ENCODE measurements around the gene NDUFS6.

NDUFS6 gene

GRCh38 chr5:1760231-1760630 is 41.0 kb upstream of the NDUFS6 start:
- Histone ChIP-seq H3K4me3 (ENCODE audit: extremely low read depth, insufficient read depth, low read length, poor library complexity, severe bottlenecking) (no peak overlapping the region), H3K9me3 (ENCODE audit: control insufficient read depth, low read length) (peaks cover 9% of the 10 kb centered on the region), H3K27ac (ENCODE audit: low read depth, low read length, severe bottlenecking) (no peak overlapping the region), H3K4me1 (ENCODE audit: control insufficient read depth, insufficient read depth, low read length, poor library complexity, severe bottlenecking) (no peaks in the 10 kb centered on the region), H3K36me3 (ENCODE audit: control insufficient read depth, insufficient read depth, low read length) (no peaks in the 10 kb centered on the region)
- WGBS, 2 experiments (ENCODE audit: insufficient coverage in 2 of 2) = 80 to 86% methylated on average over 1 of the region's 4 CpGs

GRCh38 chr5:1760656-1761452 is 40.4 kb upstream of the NDUFS6 start:
- Histone ChIP-seq H3K9me3 (ENCODE audit: control insufficient read depth, low read length) (peaks cover 9% of the 10 kb centered on the region), H3K36me3 (ENCODE audit: control insufficient read depth, insufficient read depth, low read length) (no peaks in the 10 kb centered on the region), H3K27ac (ENCODE audit: low read depth, low read length, severe bottlenecking) (no peak overlapping the region), H3K4me3 (ENCODE audit: extremely low read depth, insufficient read depth, low read length, poor library complexity, severe bottlenecking) (no peak overlapping the region), H3K4me1 (ENCODE audit: control insufficient read depth, insufficient read depth, low read length, poor library complexity, severe bottlenecking) (no peaks in the 10 kb centered on the region)
- WGBS, 2 experiments (ENCODE audit: insufficient coverage in 2 of 2) = 88 to 90% methylated on average over 28 of the region's 28 CpGs

- Histone ChIP-seq H3K27ac (ENCODE audit: low read depth, low read length, severe bottlenecking) (no peak overlapping the region), H3K36me3 (ENCODE audit: control insufficient read depth, insufficient read depth, low read length) (no peaks in the 10 kb centered on the region), H3K4me1 (ENCODE audit: control insufficient read depth, insufficient read depth, low read length, poor library complexity, severe bottlenecking) (no peaks in the 10 kb centered on the region), H3K4me3 (ENCODE audit: extremely low read depth, insufficient read depth, low read length, poor library complexity, severe bottlenecking) (no peak overlapping the region), H3K9me3 (ENCODE audit: control insufficient read depth, low read length) (peaks cover 9% of the 10 kb centered on the region)
- WGBS, 2 experiments (ENCODE audit: insufficient coverage in 2 of 2) = 91 to 96% methylated on average over 9 to 10 of the region's 11 CpGs
Observed at GRCh38 chr5:1761453-1761755, 39.8 kb upstream of the NDUFS6 start.

GRCh38 chr5:1762121-1762882 is 38.9 kb upstream of the NDUFS6 start:
- Histone ChIP-seq H3K9me3 (ENCODE audit: control insufficient read depth, low read length) (peaks cover 9% of the 10 kb centered on the region), H3K36me3 (ENCODE audit: control insufficient read depth, insufficient read depth, low read length) (no peaks in the 10 kb centered on the region), H3K4me3 (ENCODE audit: extremely low read depth, insufficient read depth, low read length, poor library complexity, severe bottlenecking) (no peak overlapping the region), H3K27ac (ENCODE audit: low read depth, low read length, severe bottlenecking) (no peak overlapping the region), H3K4me1 (ENCODE audit: control insufficient read depth, insufficient read depth, low read length, poor library complexity, severe bottlenecking) (no peaks in the 10 kb centered on the region)
- 90 to 92% methylated on average over 20 of the region's 25 CpGs for WGBS, 2 experiments (ENCODE audit: insufficient coverage in 2 of 2)

- Histone ChIP-seq H3K4me3 (ENCODE audit: extremely low read depth, insufficient read depth, low read length, poor library complexity, severe bottlenecking) (no peak overlapping the region), H3K4me1 (ENCODE audit: control insufficient read depth, insufficient read depth, low read length, poor library complexity, severe bottlenecking) (no peaks in the 10 kb centered on the region)
- WGBS, 2 experiments (ENCODE audit: insufficient coverage in 2 of 2) = 90 to 95% methylated on average over 13 of the region's 13 CpGs
Observed at GRCh38 chr5:1762883-1763547, 38.2 kb upstream of the NDUFS6 start.

GRCh38 chr5:1763548-1763911 is 37.7 kb upstream of the NDUFS6 start:
- H3K9me3 ChIP-seq (ENCODE audit: control insufficient read depth, low read length) = peaks cover 4% of the 10 kb centered on the region
- H3K4me1 ChIP-seq (ENCODE audit: control insufficient read depth, insufficient read depth, low read length, poor library complexity, severe bottlenecking) = no peaks in the 10 kb centered on the region
- H3K27ac ChIP-seq (ENCODE audit: low read depth, low read length, severe bottlenecking) = no peak overlapping the region
- 36 to 47% methylated on average over 9 of the region's 15 CpGs for WGBS, 2 experiments (ENCODE audit: insufficient coverage in 2 of 2)
- no peaks in the 10 kb centered on the region for H3K36me3 ChIP-seq (ENCODE audit: control insufficient read depth, insufficient read depth, low read length)
- H3K4me3 ChIP-seq (ENCODE audit: extremely low read depth, insufficient read depth, low read length, poor library complexity, severe bottlenecking) = no peak overlapping the region

More at GRCh38 chr5:1762883-1763547, 38.2 kb upstream of the NDUFS6 start:
- no peaks in the 10 kb centered on the region for H3K36me3 ChIP-seq (ENCODE audit: control insufficient read depth, insufficient read depth, low read length)
- H3K27ac ChIP-seq (ENCODE audit: low read depth, low read length, severe bottlenecking) = no peak overlapping the region
- peaks cover 9% of the 10 kb centered on the region for H3K9me3 ChIP-seq (ENCODE audit: control insufficient read depth, low read length)

- no peak overlapping the region for H3K27ac ChIP-seq (ENCODE audit: low read depth, low read length, severe bottlenecking)
- WGBS, 2 experiments (ENCODE audit: insufficient coverage in 2 of 2) = 89 to 90% methylated on average over 28 to 31 of the region's 32 CpGs
- no peaks in the 10 kb centered on the region for H3K9me3 ChIP-seq (ENCODE audit: control insufficient read depth, low read length)
- H3K36me3 ChIP-seq (ENCODE audit: control insufficient read depth, insufficient read depth, low read length) = no peaks in the 10 kb centered on the region
- H3K4me1 ChIP-seq (ENCODE audit: control insufficient read depth, insufficient read depth, low read length, poor library complexity, severe bottlenecking) = no peaks in the 10 kb centered on the region
- H3K4me3 ChIP-seq (ENCODE audit: extremely low read depth, insufficient read depth, low read length, poor library complexity, severe bottlenecking) = no peak overlapping the region
Observed at GRCh38 chr5:1763960-1764605, 37.1 kb upstream of the NDUFS6 start.

GRCh38 chr5:1764606-1764960 is 36.6 kb upstream of the NDUFS6 start:
- Histone ChIP-seq H3K4me3 (ENCODE audit: extremely low read depth, insufficient read depth, low read length, poor library complexity, severe bottlenecking) (no peak overlapping the region), H3K27ac (ENCODE audit: low read depth, low read length, severe bottlenecking) (no peak overlapping the region), H3K9me3 (ENCODE audit: control insufficient read depth, low read length) (no peaks in the 10 kb centered on the region), H3K4me1 (ENCODE audit: control insufficient read depth, insufficient read depth, low read length, poor library complexity, severe bottlenecking) (no peaks in the 10 kb centered on the region), H3K36me3 (ENCODE audit: control insufficient read depth, insufficient read depth, low read length) (no peaks in the 10 kb centered on the region)
- 89 to 96% methylated on average over 8 to 11 of the region's 11 CpGs for WGBS, 2 experiments (ENCODE audit: insufficient coverage in 2 of 2)

GRCh38 chr5:1765141-1765879 is 35.9 kb upstream of the NDUFS6 start:
- WGBS, 2 experiments (ENCODE audit: insufficient coverage in 2 of 2) = 70 to 80% methylated on average over 5 to 10 of the region's 15 CpGs

GRCh38 chr5:1765880-1766235 is 35.3 kb upstream of the NDUFS6 start:
- H3K27ac ChIP-seq (ENCODE audit: low read depth, low read length, severe bottlenecking) = no peak overlapping the region
- H3K9me3 ChIP-seq (ENCODE audit: control insufficient read depth, low read length) = no peaks in the 10 kb centered on the region
- H3K36me3 ChIP-seq (ENCODE audit: control insufficient read depth, insufficient read depth, low read length) = no peaks in the 10 kb centered on the region
- 96 to 100% methylated on average over 2 to 3 of the region's 3 CpGs for WGBS, 2 experiments (ENCODE audit: insufficient coverage in 2 of 2)
- H3K4me3 ChIP-seq (ENCODE audit: extremely low read depth, insufficient read depth, low read length, poor library complexity, severe bottlenecking) = no peak overlapping the region
- H3K4me1 ChIP-seq (ENCODE audit: control insufficient read depth, insufficient read depth, low read length, poor library complexity, severe bottlenecking) = no peaks in the 10 kb centered on the region

More at GRCh38 chr5:1765141-1765879, 35.9 kb upstream of the NDUFS6 start:
- Histone ChIP-seq H3K36me3 (ENCODE audit: control insufficient read depth, insufficient read depth, low read length) (no peaks in the 10 kb centered on the region), H3K4me1 (ENCODE audit: control insufficient read depth, insufficient read depth, low read length, poor library complexity, severe bottlenecking) (no peaks in the 10 kb centered on the region), H3K27ac (ENCODE audit: low read depth, low read length, severe bottlenecking) (no peak overlapping the region), H3K9me3 (ENCODE audit: control insufficient read depth, low read length) (no peaks in the 10 kb centered on the region), H3K4me3 (ENCODE audit: extremely low read depth, insufficient read depth, low read length, poor library complexity, severe bottlenecking) (no peak overlapping the region)
